ENCODE measurements around the gene KIF5A. TPM values are rescaled to one million over a fixed set of nuclear protein-coding genes. Genes with fewer than 3 reads are reported as not detected.

KIF5A gene
- total and polyA plus RNA-seq, 2 of the 13 experiments (the other 11 are each of a cell fraction or from before 2014, with no cell fraction given), result 1.6 to 11.9 TPM

DNA sequence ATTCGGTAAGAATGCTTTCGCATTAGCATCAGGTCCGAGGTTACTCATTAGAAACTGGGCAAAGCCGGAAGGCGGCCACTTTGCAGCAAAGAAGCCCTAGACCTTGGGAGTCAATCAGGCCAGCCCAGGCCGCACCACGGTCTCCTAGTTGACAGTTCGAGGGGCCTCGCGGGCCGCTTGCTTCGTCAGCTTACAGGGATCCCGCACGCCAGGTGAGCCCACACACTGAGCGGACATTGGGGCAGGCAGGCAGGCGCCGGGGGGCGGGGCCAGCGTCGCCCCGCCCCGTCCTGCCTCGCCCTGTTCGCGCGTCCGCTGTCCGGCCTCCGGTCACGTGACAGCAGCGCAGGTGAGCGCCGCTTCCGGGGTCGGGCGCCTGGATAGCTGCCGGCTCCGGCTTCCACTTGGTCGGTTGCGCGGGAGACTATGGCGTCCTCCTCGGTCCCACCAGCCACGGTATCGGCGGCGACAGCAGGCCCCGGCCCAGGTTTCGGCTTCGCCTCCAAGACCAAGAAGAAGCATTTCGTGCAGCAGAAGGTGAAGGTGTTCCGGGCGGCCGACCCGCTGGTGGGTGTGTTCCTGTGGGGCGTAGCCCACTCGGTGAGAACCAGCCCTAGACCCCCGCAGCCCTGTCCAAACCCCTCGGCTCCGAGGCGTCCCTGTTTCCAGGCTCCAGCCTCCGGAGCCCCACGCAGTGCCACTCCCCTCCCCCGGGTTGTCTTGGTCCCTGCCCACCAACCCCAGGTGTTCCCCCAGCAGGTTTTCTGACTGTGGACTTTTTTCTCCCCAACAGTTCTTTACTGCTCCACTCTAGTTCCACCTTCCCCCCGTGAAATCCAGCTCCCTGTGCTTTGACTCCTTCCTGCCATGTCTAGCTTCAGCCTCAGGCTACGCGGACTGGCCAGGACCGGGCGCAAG lies 41.3 kb downstream of the KIF5A start, which contains the start of gene PIP4K2C:
Gene PIP4K2C, plus strand, starts transcription at position 329 of the 918 bp plus-strand sequence. Its CDS starts 98 bp downstream, at position 427.
- Histone ChIP-seq H2AFZ (ENCODE audit: low read length) (peak within 1 kb of the TSS; percentile 90), H3K27ac (ENCODE audit: extremely low read length, insufficient read depth, low read length) (peak within 1 kb of the TSS; percentile 63), H4K20me1 (ENCODE audit: insufficient read depth, low read length) (no peaks in the 10 kb centered on the region), H3K4me3 (replicated peaks in 1 of 3; ENCODE audit: insufficient read depth in 1 of 3, low read depth in 2 of 3, low read length in 3 of 3) (peak within 1 kb of the TSS; percentile 70 to 99 (median 92)), H3K9ac (ENCODE audit: insufficient read depth, low read depth, low read length) (peak within 1 kb of the TSS; percentile 75), H3K36me3 (replicated peaks in 1 of 2; ENCODE audit: control insufficient read depth in 1 of 2, insufficient read depth in 2 of 2, low read length in 2 of 2) (peaks cover 7 to 13% of the 10 kb centered on the region in 2 experiments; a peak in 3 of 5 replicates), H3K4me2 (ENCODE audit: low read depth, low read length) (peak within 1 kb of the TSS; percentile 80), H3K9me3 (ENCODE audit: low read length) (no peaks in the 10 kb centered on the region), H3K4me1 (ENCODE audit: insufficient read depth, low read length) (peaks cover 22% of the 10 kb centered on the region), H3K27me3 (ENCODE audit: control insufficient read depth in 1 of 2, insufficient read depth in 2 of 2, low read length in 2 of 2) (no peaks in the 10 kb centered on the region; a peak in 1 of 5 replicates), H3K79me2 (ENCODE audit: insufficient read depth, low read length) (peaks cover 17% of the 10 kb centered on the region)
- in situ Hi-C loops (cut with HindIII; ENCODE audit: extremely low pct_ligation_motif_present, low pct_unique_long_range_greater_than_20kb), result no loop called here
- ChIA-PET CTCF (ENCODE audit: low intra/inter-chr PET ratio, low total read pairs) (no interaction called here), POLR2A (interaction anchor here (1.2 to 3.9 kb wide), 8 partner anchors 10 to 74 kb away, joined by 4 to 26 read pairs (median 17); partner anchors contain the start of genes ARHGEF25, DDIT3 and DTX3)
- DNase-seq (ENCODE audit: low spot score) (peak; percentile 77), FAIRE-seq (no peak), ATAC-seq (peak; percentile 93)
- intact Hi-C loops (cut with micrococcal nuclease; ENCODE audit: unreplicated experiment), result loop anchor here (2.0 kb wide), 1 partner anchor 42 kb away; the partner anchor contains the start of gene B4GALNT1
- 2% methylated on average over 39 of the region's 69 CpGs for WGBS (ENCODE audit: low lambda C conversion rate)
- BruUV-seq (replicated peaks), result TSS peak; percentile 53
- TF ChIP-seq, protein P1, sequence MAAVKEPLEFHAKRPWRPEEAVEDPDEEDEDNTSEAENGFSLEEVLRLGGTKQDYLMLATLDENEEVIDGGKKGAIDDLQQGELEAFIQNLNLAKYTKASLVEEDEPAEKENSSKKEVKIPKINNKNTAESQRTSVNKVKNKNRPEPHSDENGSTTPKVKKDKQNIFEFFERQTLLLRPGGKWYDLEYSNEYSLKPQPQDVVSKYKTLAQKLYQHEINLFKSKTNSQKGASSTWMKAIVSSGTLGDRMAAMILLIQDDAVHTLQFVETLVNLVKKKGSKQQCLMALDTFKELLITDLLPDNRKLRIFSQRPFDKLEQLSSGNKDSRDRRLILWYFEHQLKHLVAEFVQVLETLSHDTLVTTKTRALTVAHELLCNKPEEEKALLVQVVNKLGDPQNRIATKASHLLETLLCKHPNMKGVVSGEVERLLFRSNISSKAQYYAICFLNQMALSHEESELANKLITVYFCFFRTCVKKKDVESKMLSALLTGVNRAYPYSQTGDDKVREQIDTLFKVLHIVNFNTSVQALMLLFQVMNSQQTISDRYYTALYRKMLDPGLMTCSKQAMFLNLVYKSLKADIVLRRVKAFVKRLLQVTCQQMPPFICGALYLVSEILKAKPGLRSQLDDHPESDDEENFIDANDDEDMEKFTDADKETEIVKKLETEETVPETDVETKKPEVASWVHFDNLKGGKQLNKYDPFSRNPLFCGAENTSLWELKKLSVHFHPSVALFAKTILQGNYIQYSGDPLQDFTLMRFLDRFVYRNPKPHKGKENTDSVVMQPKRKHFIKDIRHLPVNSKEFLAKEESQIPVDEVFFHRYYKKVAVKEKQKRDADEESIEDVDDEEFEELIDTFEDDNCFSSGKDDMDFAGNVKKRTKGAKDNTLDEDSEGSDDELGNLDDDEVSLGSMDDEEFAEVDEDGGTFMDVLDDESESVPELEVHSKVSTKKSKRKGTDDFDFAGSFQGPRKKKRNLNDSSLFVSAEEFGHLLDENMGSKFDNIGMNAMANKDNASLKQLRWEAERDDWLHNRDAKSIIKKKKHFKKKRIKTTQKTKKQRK (IDR thresholded peaks at IDR 0.05; ENCODE audit: low read length), result no peak
- 0 out of 2 replicates have a peak, but pooled peaks have one; percentile 52 for TF ChIP-seq ZNF607 (CRISPR knock-in tag; IDR thresholded peaks at IDR 0.05; ENCODE audit: borderline replicate concordance)
- TF ChIP-seq FOSL1 (CRISPR knock-in tag; IDR thresholded peaks at IDR 0.05; ENCODE audit: borderline replicate concordance), result no peak
- TF ChIP-seq MATR3 (CRISPR knock-in tag; IDR thresholded peaks at IDR 0.05), result no peak
- 0 out of 2 replicates have a peak, but pooled peaks have one; percentile 38 for TF ChIP-seq ZNF879 (CRISPR knock-in tag; IDR thresholded peaks at IDR 0.05)
- TF ChIP-seq, protein P2, sequence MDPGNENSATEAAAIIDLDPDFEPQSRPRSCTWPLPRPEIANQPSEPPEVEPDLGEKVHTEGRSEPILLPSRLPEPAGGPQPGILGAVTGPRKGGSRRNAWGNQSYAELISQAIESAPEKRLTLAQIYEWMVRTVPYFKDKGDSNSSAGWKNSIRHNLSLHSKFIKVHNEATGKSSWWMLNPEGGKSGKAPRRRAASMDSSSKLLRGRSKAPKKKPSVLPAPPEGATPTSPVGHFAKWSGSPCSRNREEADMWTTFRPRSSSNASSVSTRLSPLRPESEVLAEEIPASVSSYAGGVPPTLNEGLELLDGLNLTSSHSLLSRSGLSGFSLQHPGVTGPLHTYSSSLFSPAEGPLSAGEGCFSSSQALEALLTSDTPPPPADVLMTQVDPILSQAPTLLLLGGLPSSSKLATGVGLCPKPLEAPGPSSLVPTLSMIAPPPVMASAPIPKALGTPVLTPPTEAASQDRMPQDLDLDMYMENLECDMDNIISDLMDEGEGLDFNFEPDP (CRISPR knock-in tag; conservative IDR thresholded peaks at IDR 0.05), result no peak
- TF ChIP-seq, protein P3, sequence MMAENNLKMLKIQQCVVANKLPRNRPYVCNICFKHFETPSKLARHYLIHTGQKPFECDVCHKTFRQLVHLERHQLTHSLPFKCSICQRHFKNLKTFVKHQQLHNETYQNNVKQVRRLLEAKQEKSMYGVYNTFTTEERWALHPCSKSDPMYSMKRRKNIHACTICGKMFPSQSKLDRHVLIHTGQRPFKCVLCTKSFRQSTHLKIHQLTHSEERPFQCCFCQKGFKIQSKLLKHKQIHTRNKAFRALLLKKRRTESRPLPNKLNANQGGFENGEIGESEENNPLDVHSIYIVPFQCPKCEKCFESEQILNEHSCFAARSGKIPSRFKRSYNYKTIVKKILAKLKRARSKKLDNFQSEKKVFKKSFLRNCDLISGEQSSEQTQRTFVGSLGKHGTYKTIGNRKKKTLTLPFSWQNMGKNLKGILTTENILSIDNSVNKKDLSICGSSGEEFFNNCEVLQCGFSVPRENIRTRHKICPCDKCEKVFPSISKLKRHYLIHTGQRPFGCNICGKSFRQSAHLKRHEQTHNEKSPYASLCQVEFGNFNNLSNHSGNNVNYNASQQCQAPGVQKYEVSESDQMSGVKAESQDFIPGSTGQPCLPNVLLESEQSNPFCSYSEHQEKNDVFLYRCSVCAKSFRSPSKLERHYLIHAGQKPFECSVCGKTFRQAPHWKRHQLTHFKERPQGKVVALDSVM (CRISPR knock-in tag; IDR thresholded peaks at IDR 0.05), result no peak
- no peak for TF ChIP-seq NBN (conservative IDR thresholded peaks at IDR 0.05)
- TF ChIP-seq, protein P4, sequence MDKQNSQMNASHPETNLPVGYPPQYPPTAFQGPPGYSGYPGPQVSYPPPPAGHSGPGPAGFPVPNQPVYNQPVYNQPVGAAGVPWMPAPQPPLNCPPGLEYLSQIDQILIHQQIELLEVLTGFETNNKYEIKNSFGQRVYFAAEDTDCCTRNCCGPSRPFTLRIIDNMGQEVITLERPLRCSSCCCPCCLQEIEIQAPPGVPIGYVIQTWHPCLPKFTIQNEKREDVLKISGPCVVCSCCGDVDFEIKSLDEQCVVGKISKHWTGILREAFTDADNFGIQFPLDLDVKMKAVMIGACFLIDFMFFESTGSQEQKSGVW (CRISPR knock-in tag; IDR thresholded peaks at IDR 0.05; ENCODE audit: borderline replicate concordance), result no peak
- no peak for TF ChIP-seq KAT7 (CRISPR knock-in tag; IDR thresholded peaks at IDR 0.05; ENCODE audit: borderline replicate concordance)
- no peak for TF ChIP-seq HDAC2 (CRISPR knock-in tag; IDR thresholded peaks at IDR 0.05)
- TF ChIP-seq, protein P5, sequence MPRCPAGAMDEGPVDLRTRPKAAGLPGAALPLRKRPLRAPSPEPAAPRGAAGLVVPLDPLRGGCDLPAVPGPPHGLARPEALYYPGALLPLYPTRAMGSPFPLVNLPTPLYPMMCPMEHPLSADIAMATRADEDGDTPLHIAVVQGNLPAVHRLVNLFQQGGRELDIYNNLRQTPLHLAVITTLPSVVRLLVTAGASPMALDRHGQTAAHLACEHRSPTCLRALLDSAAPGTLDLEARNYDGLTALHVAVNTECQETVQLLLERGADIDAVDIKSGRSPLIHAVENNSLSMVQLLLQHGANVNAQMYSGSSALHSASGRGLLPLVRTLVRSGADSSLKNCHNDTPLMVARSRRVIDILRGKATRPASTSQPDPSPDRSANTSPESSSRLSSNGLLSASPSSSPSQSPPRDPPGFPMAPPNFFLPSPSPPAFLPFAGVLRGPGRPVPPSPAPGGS (CRISPR knock-in tag; IDR thresholded peaks at IDR 0.05), result no peak
- TF ChIP-seq, protein P6, sequence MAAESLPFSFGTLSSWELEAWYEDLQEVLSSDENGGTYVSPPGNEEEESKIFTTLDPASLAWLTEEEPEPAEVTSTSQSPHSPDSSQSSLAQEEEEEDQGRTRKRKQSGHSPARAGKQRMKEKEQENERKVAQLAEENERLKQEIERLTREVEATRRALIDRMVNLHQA (CRISPR knock-in tag; IDR thresholded peaks at IDR 0.05), result no peak
